Activated naive CD4-positive, alpha-beta T cell treated with anti-CD3 and anti-CD28 coated beads for 36 hours (primary cell): ENCODE results near the gene PLXNA4. TPM values are rescaled to one million over a fixed set of nuclear protein-coding genes. Genes with fewer than 3 reads are reported as not detected.

ENCODE experiments used
- CTCF ChIA-PET: fragments of 350-600 bp; sonication (Branson Sonifier 250); formaldehyde crosslinking; loops from one replicate; lab custom pipeline; 2021; ENCODE audit warnings: antibody characterized with exemption; lab: Charles Lee
- DNase-seq: peaks from one replicate; pipeline ENCODE4 v3.0.0-alpha.2; 2020
- H3K27ac Mint-ChIP-seq: one replicate; pipeline ENCODE4 v1.8.0; 2021; ENCODE audit warnings: mild to moderate bottlenecking, mixed read lengths
- H3K27me3 Mint-ChIP-seq: one replicate; pipeline ENCODE4 v1.8.0; 2021; ENCODE audit warnings: low read depth, mixed read lengths
- H3K36me3 Mint-ChIP-seq: one replicate; pipeline ENCODE4 v1.8.0; 2021; ENCODE audit warnings: low read depth, mixed read lengths
- H3K4me1 Mint-ChIP-seq: one replicate; pipeline ENCODE4 v1.8.0; 2021; ENCODE audit warnings: low read depth, mixed read lengths
- H3K4me3 Mint-ChIP-seq: one replicate; pipeline ENCODE4 v1.8.0; 2021; ENCODE audit warnings: mild to moderate bottlenecking, moderate library complexity, mixed read lengths
- H3K9me3 Mint-ChIP-seq: one replicate; pipeline ENCODE4 v1.8.0; 2021; ENCODE audit warnings: mixed read lengths
- intact Hi-C: fragments of 100-400 bp; cut with micrococcal nuclease; formaldehyde crosslinking; loops from one replicate; pipeline ENCODE4 v1.15.1; 2023
- total RNA-seq, 2 experiments: library from RNA; stranded (reverse); gene quantifications; one replicate each; pipeline ENCODE4 v1.2.3, GENCODE V29; 2021

PLXNA4 gene
- total RNA-seq, 2 experiments from 2014 or later = 0.02 to 0.05 TPM

DNA sequence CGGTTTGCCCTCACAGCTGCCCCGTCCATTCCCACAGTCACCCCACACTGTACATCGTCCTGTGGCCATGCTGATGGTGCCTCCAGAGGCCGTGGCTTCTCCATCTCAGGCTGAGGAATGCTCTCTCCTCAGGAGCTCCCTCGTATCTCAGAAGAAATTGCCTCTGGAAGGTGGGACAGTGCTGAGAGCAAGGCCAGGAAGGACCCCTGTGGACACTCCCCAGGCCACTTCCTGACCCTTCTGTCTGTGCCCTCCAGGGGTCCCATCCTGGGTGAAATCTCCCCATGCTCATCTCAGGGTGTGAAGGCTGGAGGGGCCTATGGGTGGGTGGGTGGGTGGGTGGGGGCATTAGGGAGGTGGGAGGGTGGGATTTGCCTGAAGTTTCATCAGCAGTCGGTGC lies 454.3 kb downstream of the PLXNA4 start:
- H3K36me3 Mint-ChIP-seq = no peaks in the 10 kb centered on the region
- CTCF ChIA-PET = no interaction called here

DNA sequence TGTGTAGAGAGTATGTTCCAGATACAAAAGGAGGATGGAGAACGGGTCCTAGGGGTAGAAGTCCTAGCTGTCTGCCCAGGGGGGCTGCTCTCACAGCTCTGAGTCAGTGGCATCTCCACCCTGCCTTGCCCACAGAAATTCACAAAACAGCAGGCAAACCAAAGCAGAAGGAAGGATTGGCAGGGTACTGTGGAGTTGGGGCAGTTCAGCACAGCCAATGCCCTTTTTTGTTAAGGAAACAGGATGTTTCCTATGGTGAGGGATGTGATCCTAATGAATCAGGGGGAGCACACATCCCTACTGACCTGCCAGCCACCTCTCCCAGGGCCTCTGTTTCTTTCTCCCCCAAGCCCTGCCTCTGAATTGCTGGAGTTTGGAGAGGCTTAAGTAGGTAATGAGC lies 457.6 kb downstream of the PLXNA4 start:
- Mint-ChIP-seq H3K27ac (no peak overlapping the region), H3K36me3 (no peaks in the 10 kb centered on the region), H3K4me1 (no peaks in the 10 kb centered on the region), H3K9me3 (no peaks in the 10 kb centered on the region), H3K27me3 (peaks cover 6% of the 10 kb centered on the region), H3K4me3 (no peak overlapping the region)
- CTCF ChIA-PET = no interaction called here
- DNase-seq = no peak
- intact Hi-C loops = no loop called here

More for the DNA sequence above, 454.3 kb downstream of the PLXNA4 start:
- Mint-ChIP-seq H3K27ac (no peak overlapping the region), H3K4me3 (no peak overlapping the region), H3K4me1 (no peaks in the 10 kb centered on the region), H3K27me3 (peaks cover 11% of the 10 kb centered on the region), H3K9me3 (no peaks in the 10 kb centered on the region)
- no peak for DNase-seq
- intact Hi-C loops = no loop called here

DNA sequence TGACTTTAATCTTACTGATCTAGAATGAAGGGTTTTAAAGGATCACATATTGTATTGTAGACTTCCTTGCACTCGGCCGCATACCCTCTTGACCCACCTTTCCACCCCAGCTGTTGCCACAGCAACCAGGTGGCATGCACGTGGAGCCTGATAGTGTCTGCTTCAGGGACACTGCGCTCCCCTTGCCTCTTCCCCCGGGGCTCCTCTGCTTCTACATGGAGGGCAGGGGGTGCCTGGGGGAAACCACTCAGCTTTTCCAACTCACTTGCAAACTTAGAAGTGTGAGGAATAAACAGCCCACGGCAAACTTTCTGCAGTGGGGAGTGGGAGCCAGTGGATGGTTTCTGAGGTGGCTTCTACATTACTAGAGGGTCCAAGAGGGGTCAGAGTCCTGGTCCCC lies 458.6 kb downstream of the PLXNA4 start:
- CTCF ChIA-PET = no interaction called here
- Mint-ChIP-seq H3K27ac (no peak overlapping the region), H3K27me3 (peaks cover 3% of the 10 kb centered on the region), H3K4me1 (no peaks in the 10 kb centered on the region), H3K4me3 (no peak overlapping the region), H3K36me3 (no peaks in the 10 kb centered on the region), H3K9me3 (no peaks in the 10 kb centered on the region)
- intact Hi-C loops = no loop called here
- no peak for DNase-seq

DNA sequence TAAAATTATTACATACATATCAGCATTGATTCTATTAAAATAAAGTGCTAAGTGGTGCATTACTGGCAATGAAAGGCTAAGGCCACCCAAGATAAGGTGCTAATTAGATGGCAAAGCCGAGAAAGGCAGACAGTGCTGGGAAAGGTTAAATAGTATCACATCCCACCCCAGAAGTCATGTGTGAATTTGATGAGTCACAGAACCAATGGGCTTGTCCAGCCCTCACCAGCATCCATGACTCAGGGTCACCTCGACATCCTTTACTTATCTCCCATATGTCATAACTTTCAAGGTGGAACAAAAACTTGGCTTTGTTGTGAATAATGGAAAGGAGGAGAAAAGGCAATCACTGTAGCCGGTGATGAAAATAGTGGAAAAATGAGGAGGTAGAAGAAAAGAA lies 459.1 kb downstream of the PLXNA4 start:
- Mint-ChIP-seq H3K4me1 (no peaks in the 10 kb centered on the region), H3K4me3 (no peak overlapping the region), H3K27ac (no peak overlapping the region), H3K36me3 (no peaks in the 10 kb centered on the region), H3K27me3 (no peaks in the 10 kb centered on the region), H3K9me3 (no peaks in the 10 kb centered on the region)
- intact Hi-C loops = no loop called here
- CTCF ChIA-PET = no interaction called here
- no peak for DNase-seq

GRCh38 chr7:132116369-132116768 lies 459.9 kb downstream of the PLXNA4 start:
- Mint-ChIP-seq H3K4me3 (no peak overlapping the region), H3K27me3 (no peaks in the 10 kb centered on the region), H3K27ac (no peak overlapping the region), H3K9me3 (no peaks in the 10 kb centered on the region), H3K36me3 (no peaks in the 10 kb centered on the region), H3K4me1 (no peaks in the 10 kb centered on the region)
- DNase-seq = no peak
- intact Hi-C loops = no loop called here
- CTCF ChIA-PET = no interaction called here

DNA sequence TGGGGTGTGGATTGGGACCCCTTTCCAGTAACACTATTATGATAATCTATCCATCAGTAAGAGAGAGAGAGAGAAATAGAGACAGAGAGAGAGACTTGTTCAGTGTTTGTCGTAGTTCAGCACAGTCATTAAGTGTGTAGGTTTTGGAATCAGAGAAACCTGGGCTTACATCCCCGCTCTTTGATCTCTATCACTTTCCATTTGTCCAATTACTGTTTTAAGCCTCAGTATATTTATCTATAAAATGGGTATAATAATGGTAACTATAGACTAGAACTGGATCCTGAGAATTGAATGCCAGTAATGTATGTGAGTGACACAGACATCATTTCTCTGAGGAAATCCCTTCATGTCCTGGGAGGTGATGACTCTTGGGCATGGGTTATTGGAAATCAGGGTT lies 460.5 kb downstream of the PLXNA4 start:
- Mint-ChIP-seq H3K4me1 (no peaks in the 10 kb centered on the region), H3K27ac (no peak overlapping the region), H3K27me3 (no peaks in the 10 kb centered on the region), H3K4me3 (no peak overlapping the region), H3K9me3 (no peaks in the 10 kb centered on the region), H3K36me3 (no peaks in the 10 kb centered on the region)
- CTCF ChIA-PET = no interaction called here
- intact Hi-C loops = no loop called here
- no peak for DNase-seq

GRCh38 chr7:132115028-132115427 lies 461.2 kb downstream of the PLXNA4 start:
- no peak for DNase-seq
- Mint-ChIP-seq H3K9me3 (no peaks in the 10 kb centered on the region), H3K27me3 (peaks cover under 1% of the 10 kb centered on the region), H3K4me1 (no peaks in the 10 kb centered on the region), H3K4me3 (no peak overlapping the region), H3K27ac (no peak overlapping the region), H3K36me3 (no peaks in the 10 kb centered on the region)
- intact Hi-C loops = no loop called here
- CTCF ChIA-PET = no interaction called here

DNA sequence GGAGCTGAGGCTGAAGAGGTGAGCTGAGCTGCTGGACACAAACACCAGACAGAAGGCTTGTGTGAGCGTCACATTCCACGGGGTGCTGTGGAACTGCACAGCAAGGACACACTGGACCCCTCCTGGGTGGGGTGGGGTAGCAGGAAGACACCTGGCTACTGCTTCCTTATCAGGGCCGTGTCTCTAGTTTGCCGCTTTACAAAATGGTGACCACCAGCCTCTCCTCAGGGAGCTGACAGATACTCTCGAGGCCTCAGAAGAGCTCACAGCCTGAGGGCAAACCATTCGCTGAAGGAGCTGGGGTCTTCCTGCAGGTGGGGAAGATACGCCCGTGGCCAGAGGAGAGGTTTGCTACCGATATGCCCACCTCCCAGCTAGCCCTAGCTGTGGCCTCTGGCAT lies 461.9 kb downstream of the PLXNA4 start:
- CTCF ChIA-PET = no interaction called here

GRCh38 chr7:132113536-132114371 lies 462.5 kb downstream of the PLXNA4 start:
- H3K27ac Mint-ChIP-seq = no peak overlapping the region
- intact Hi-C loops = no loop called here
- CTCF ChIA-PET = no interaction called here

More for the DNA sequence above, 461.9 kb downstream of the PLXNA4 start:
- no peaks in the 10 kb centered on the region for H3K4me1 Mint-ChIP-seq
- H3K9me3 Mint-ChIP-seq = no peaks in the 10 kb centered on the region
- no peak overlapping the region for H3K4me3 Mint-ChIP-seq
- no peaks in the 10 kb centered on the region for H3K36me3 Mint-ChIP-seq
- no peak for DNase-seq
- no peak overlapping the region for H3K27ac Mint-ChIP-seq
- intact Hi-C loops = no loop called here
- H3K27me3 Mint-ChIP-seq = peaks cover 3% of the 10 kb centered on the region

GRCh38 chr7:132112657-132113056 lies 463.6 kb downstream of the PLXNA4 start:
- CTCF ChIA-PET = no interaction called here
- Mint-ChIP-seq H3K27ac (no peak overlapping the region), H3K4me3 (no peak overlapping the region), H3K4me1 (no peaks in the 10 kb centered on the region), H3K27me3 (peaks cover 3% of the 10 kb centered on the region), H3K9me3 (no peaks in the 10 kb centered on the region), H3K36me3 (no peaks in the 10 kb centered on the region)
- no peak for DNase-seq
- intact Hi-C loops = no loop called here

More at GRCh38 chr7:132113536-132114371, 462.5 kb downstream of the PLXNA4 start:
- H3K27me3 Mint-ChIP-seq = peaks cover 3% of the 10 kb centered on the region
- H3K4me1 Mint-ChIP-seq = no peaks in the 10 kb centered on the region
- H3K36me3 Mint-ChIP-seq = no peaks in the 10 kb centered on the region
- no peak overlapping the region for H3K4me3 Mint-ChIP-seq
- no peak for DNase-seq
- H3K9me3 Mint-ChIP-seq = no peaks in the 10 kb centered on the region

GRCh38 chr7:132112106-132112505 lies 464.2 kb downstream of the PLXNA4 start:
- CTCF ChIA-PET = no interaction called here
- DNase-seq = no peak
- Mint-ChIP-seq H3K27ac (no peak overlapping the region), H3K36me3 (no peaks in the 10 kb centered on the region), H3K4me1 (no peaks in the 10 kb centered on the region), H3K9me3 (no peaks in the 10 kb centered on the region), H3K27me3 (peaks cover 3% of the 10 kb centered on the region), H3K4me3 (no peak overlapping the region)
- intact Hi-C loops = no loop called here

GRCh38 chr7:132110692-132111091 lies 465.6 kb downstream of the PLXNA4 start:
- H3K27ac Mint-ChIP-seq = no peak overlapping the region
- no peaks in the 10 kb centered on the region for H3K9me3 Mint-ChIP-seq
- no peaks in the 10 kb centered on the region for H3K4me1 Mint-ChIP-seq
- no peak overlapping the region for H3K4me3 Mint-ChIP-seq
- H3K36me3 Mint-ChIP-seq = no peaks in the 10 kb centered on the region
- peaks cover 8% of the 10 kb centered on the region for H3K27me3 Mint-ChIP-seq
- DNase-seq = no peak
- intact Hi-C loops = no loop called here
- CTCF ChIA-PET = no interaction called here

DNA sequence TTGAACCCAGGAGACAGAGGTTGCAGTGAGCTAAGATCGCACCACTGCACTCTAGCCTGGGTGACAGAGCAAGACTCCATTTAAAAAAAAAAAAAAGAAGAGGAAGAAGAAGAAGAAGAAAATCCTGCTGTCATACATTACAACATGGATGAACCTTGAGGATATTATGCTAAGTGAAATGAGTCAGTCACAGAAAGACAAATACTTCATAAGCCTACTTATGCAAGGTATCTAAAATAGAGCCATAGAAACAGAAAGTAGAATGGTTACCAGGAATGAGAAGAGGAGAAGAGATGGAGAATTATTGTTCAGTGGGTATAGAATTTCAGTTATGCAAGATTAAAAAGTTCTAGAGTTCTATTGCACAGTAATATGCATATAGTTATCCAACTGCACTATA lies 466.5 kb downstream of the PLXNA4 start:
- no peaks in the 10 kb centered on the region for H3K9me3 Mint-ChIP-seq
- no peaks in the 10 kb centered on the region for H3K4me1 Mint-ChIP-seq
- CTCF ChIA-PET = no interaction called here
- no peak overlapping the region for H3K4me3 Mint-ChIP-seq
- H3K36me3 Mint-ChIP-seq = no peaks in the 10 kb centered on the region
- intact Hi-C loops = no loop called here
- H3K27ac Mint-ChIP-seq = no peak overlapping the region
- DNase-seq = no peak
- peaks cover 8% of the 10 kb centered on the region for H3K27me3 Mint-ChIP-seq
